H1 (cell line): Measurements from ENCODE around the gene MED6. TPM values are rescaled to one million over a fixed set of nuclear protein-coding genes. Genes with fewer than 3 reads are reported as not detected.

Experiments
- CTCF ChIA-PET: fragments of 300-600 bp; sonication (Branson Sonifier 250); formaldehyde crosslinking; loops from one replicate; lab custom pipeline; 2021; ENCODE audit not compliant: partially characterized antibody; lab: Charles Lee
- POLR2A ChIA-PET: fragments of 300-600 bp; sonication (Branson Sonifier 250); formaldehyde crosslinking; loops from one replicate; lab custom pipeline; 2021; ENCODE audit warnings: inconsistent platforms; ENCODE audit not compliant: partially characterized antibody; lab: Charles Lee
- DNase-seq, 2 experiments: peaks; one replicate each; pipeline versions ENCODE4 v3.0.0 to v3.0.0-alpha.2; 2010 to 2022; ENCODE audit warnings: low spot score in 2 of 2, low read depth in 1 of 2, mixed read lengths in 1 of 2
- FAIRE-seq: peaks from 2 replicates; lab custom pipeline; 2011; peaks lifted over from hg19 to GRCh38; lab: Jason Lieb, UNC
- H2AFZ ChIP-seq: 2 replicates; pipeline ENCODE4 v1.8.1; 2012; ENCODE audit warnings: low read length, inconsistent platforms
- H2AK5ac ChIP-seq: 2 replicates; pipeline ENCODE4 v1.6.1; 2013; ENCODE audit warnings: low read depth, low read length
- H2BK120ac ChIP-seq: replicated peaks from 2 replicates; pipeline ENCODE3; 2013; ENCODE audit warnings: low read depth, low read length, inconsistent platforms
- H2BK12ac ChIP-seq: 2 replicates; pipeline ENCODE4 v1.6.1; 2013; ENCODE audit warnings: low read depth, low read length
- H2BK15ac ChIP-seq: 2 replicates; pipeline ENCODE4 v1.6.1; 2013; ENCODE audit warnings: low read length
- H2BK20ac ChIP-seq: 2 replicates; pipeline ENCODE4 v1.6.1; 2013; ENCODE audit warnings: low read length
- H2BK5ac ChIP-seq: 2 replicates; pipeline ENCODE4 v1.6.1; 2013; ENCODE audit warnings: low read depth, low read length
- H3K14ac ChIP-seq: 2 replicates; pipeline ENCODE4 v1.6.1; 2013; ENCODE audit warnings: inconsistent platforms; ENCODE audit not compliant: insufficient read length
- H3K18ac ChIP-seq: 2 replicates; pipeline ENCODE4 v1.6.1; 2013; ENCODE audit warnings: low read length; ENCODE audit errors: extremely low read depth
- H3K23ac ChIP-seq: 2 replicates; pipeline ENCODE4 v1.6.1; 2013; ENCODE audit warnings: inconsistent platforms; ENCODE audit not compliant: insufficient read length
- H3K23me2 ChIP-seq: 2 replicates; pipeline ENCODE4 v1.6.1; 2013; ENCODE audit warnings: low read depth, low read length
- H3K27ac ChIP-seq: 2 replicates; pipeline ENCODE4 v1.6.1; 2011; ENCODE audit warnings: low read depth, low read length, inconsistent platforms
- H3K27me3 ChIP-seq, 4 experiments: replicated peaks in 1 of 4; 1 replicate in 1 of 4; 2 replicates in 3 of 4; pipeline versions ENCODE4 v1.6.1 to v1.8.1; 2011 to 2013; ENCODE audit warnings: low read length in 3 of 4, mild to moderate bottlenecking in 3 of 4, inconsistent platforms in 2 of 4, mixed read lengths in 2 of 4, moderate library complexity in 1 of 4; ENCODE audit not compliant: control insufficient read depth in 3 of 4, insufficient read depth in 3 of 4; ENCODE audit errors: extremely low read depth in 1 of 4
- H3K36me3 ChIP-seq, 4 experiments: 2 replicates each; pipeline versions ENCODE4 v1.6.1 to v1.8.1; 2011 to 2013; ENCODE audit warnings: mild to moderate bottlenecking in 4 of 4, low read length in 3 of 4, moderate library complexity in 2 of 4, control low read depth in 1 of 4, inconsistent platforms in 1 of 4; ENCODE audit not compliant: insufficient read depth in 4 of 4, control insufficient read depth in 2 of 4
- H3K4ac ChIP-seq: replicated peaks from 2 replicates; pipeline ENCODE3; 2013; ENCODE audit warnings: low read length, low read depth, mixed read lengths, inconsistent platforms; ENCODE audit not compliant: insufficient read length
- H3K4me1 ChIP-seq, 4 experiments: replicated peaks in 1 of 4; 1 replicate in 1 of 4; 2 replicates in 3 of 4; pipeline versions ENCODE4 v1.6.1 to v1.8.1; 2011 to 2013; ENCODE audit warnings: low read length in 3 of 4, inconsistent platforms in 2 of 4, mixed read lengths in 1 of 4; ENCODE audit not compliant: insufficient read depth in 4 of 4, control insufficient read depth in 3 of 4
- H3K4me2 ChIP-seq, 2 experiments: 2 replicates each; pipeline versions ENCODE4 v1.6.1 to v1.8.1; 2011 to 2013; ENCODE audit warnings: low read depth in 2 of 2, low read length in 2 of 2, control low read depth in 1 of 2, inconsistent platforms in 1 of 2, mild to moderate bottlenecking in 1 of 2; ENCODE audit not compliant: insufficient read depth in 1 of 2
- H3K4me3 ChIP-seq, 4 experiments: fragments of 200-600, 300-600 bp in 1 of 4; sonication (generic), shearing (Covaris generic), sonication (Bioruptor Twin) in 1 of 4; 2 replicates each; pipeline versions ENCODE4 v1.5.1 to v1.8.1; 2011 to 2016; ENCODE audit warnings: low read length in 4 of 4, low read depth in 3 of 4, control low read depth in 2 of 4, inconsistent platforms in 2 of 4, mild to moderate bottlenecking in 2 of 4, mixed read lengths in 1 of 4, moderate library complexity in 1 of 4; ENCODE audit not compliant: insufficient read depth in 2 of 4; ENCODE audit errors: extremely low read depth in 1 of 4
- H3K56ac ChIP-seq: replicated peaks from 2 replicates; pipeline ENCODE3; 2013; ENCODE audit warnings: low read depth, mild to moderate bottlenecking, mixed read lengths, low read length, inconsistent platforms; ENCODE audit not compliant: insufficient read length
- H3K79me1 ChIP-seq: 2 replicates; pipeline ENCODE4 v1.6.1; 2013; ENCODE audit warnings: low read depth, low read length, control low read depth
- H3K79me2 ChIP-seq, 2 experiments: 2 replicates each; pipeline versions ENCODE4 v1.6.1 to v1.8.1; 2012 to 2013; ENCODE audit warnings: low read length in 2 of 2, mild to moderate bottlenecking in 2 of 2, inconsistent platforms in 1 of 2; ENCODE audit not compliant: insufficient read depth in 2 of 2, control insufficient read depth in 1 of 2
- H3K9ac ChIP-seq, 4 experiments: replicated peaks in 1 of 4; 1 replicate in 1 of 4; 2 replicates in 3 of 4; pipeline versions ENCODE4 v1.6.1 to v1.8.1; 2011 to 2013; ENCODE audit warnings: low read depth in 3 of 4, low read length in 3 of 4, control low read depth in 2 of 4, mild to moderate bottlenecking in 2 of 4, moderate library complexity in 2 of 4, inconsistent platforms in 1 of 4; ENCODE audit errors: extremely low read depth in 1 of 4
- H3K9me3 ChIP-seq, 2 experiments: 2 replicates each; pipeline versions ENCODE4 v1.6.1 to v1.8.1; 2012 to 2013; ENCODE audit warnings: mild to moderate bottlenecking in 2 of 2, moderate library complexity in 2 of 2, control low read depth in 1 of 2, inconsistent platforms in 1 of 2, low read depth in 1 of 2, low read length in 1 of 2, mixed read lengths in 1 of 2; ENCODE audit not compliant: insufficient read depth in 2 of 2
- H4K20me1 ChIP-seq, 2 experiments: replicated peaks in 1 of 2; 2 replicates each; pipeline versions ENCODE3 to v1.8.1; 2011 to 2013; ENCODE audit warnings: inconsistent platforms in 2 of 2, low read length in 2 of 2, mild to moderate bottlenecking in 1 of 2; ENCODE audit not compliant: insufficient read depth in 2 of 2, control insufficient read depth in 1 of 2
- H4K5ac ChIP-seq: 2 replicates; pipeline ENCODE4 v1.6.1; 2013; ENCODE audit warnings: low read length, low read depth, mixed read lengths, inconsistent platforms; ENCODE audit not compliant: insufficient read length
- H4K8ac ChIP-seq: 2 replicates; pipeline ENCODE4 v1.8.0; 2013; ENCODE audit warnings: mild to moderate bottlenecking, moderate library complexity, low read length, inconsistent platforms; ENCODE audit not compliant: insufficient read depth; ENCODE audit errors: extremely low read depth
- H4K91ac ChIP-seq: replicated peaks from 2 replicates; pipeline ENCODE3; 2013; ENCODE audit warnings: low read length, mixed read lengths, inconsistent platforms; ENCODE audit not compliant: insufficient read length
- BACH1 ChIP-seq: IDR thresholded peaks from 2 replicates; pipeline ENCODE4 v1.6.1; 2012; ENCODE audit warnings: low read length, improper control_type of control experiment
- CBX8 ChIP-seq: fragments of 300-800, 300-1000 bp; sonication (generic); IDR thresholded peaks from 2 replicates; pipeline ENCODE4 v1.7.1; 2016; ENCODE audit warnings: low read depth, low read length, borderline replicate concordance
- CTBP2 ChIP-seq: IDR thresholded peaks from 2 replicates; pipeline ENCODE4 v1.7.0; 2011; ENCODE audit warnings: borderline replicate concordance, mild to moderate bottlenecking, moderate library complexity, mixed read lengths, low read length; ENCODE audit not compliant: insufficient read depth, insufficient read length
- EP300 ChIP-seq, 2 experiments: IDR thresholded peaks; 1 replicate in 1 of 2; 2 replicates in 1 of 2; pipeline ENCODE4 v1.6.1; 2011 to 2012; ENCODE audit warnings: low read depth in 2 of 2, low read length in 2 of 2, mild to moderate bottlenecking in 2 of 2, borderline replicate concordance in 1 of 2, inconsistent platforms in 1 of 2, moderate library complexity in 1 of 2
- KDM1A ChIP-seq: fragments of 200-600, 300-600 bp; sonication (generic); IDR thresholded peaks from 2 replicates; pipeline ENCODE4 v1.7.1; 2016; ENCODE audit warnings: mild to moderate bottlenecking, low read length, borderline replicate concordance
- MAFK ChIP-seq: IDR thresholded peaks from 2 replicates; pipeline ENCODE4 v1.6.1; 2012; ENCODE audit warnings: low read depth, mild to moderate bottlenecking, improper control_type of control experiment, low read length
- SP2 ChIP-seq: IDR thresholded peaks from 2 replicates; pipeline ENCODE4 v1.6.1; 2012; ENCODE audit warnings: mild to moderate bottlenecking, low read length, inconsistent platforms
- WGBS, 2 experiments: shearing (Covaris generic) in 1 of 2; methylation state at CpG; one replicate each; pipeline versions ENCODE4 v1.1.6 to v1.1.7; 2013 to 2015; ENCODE audit warnings: low lambda C conversion rate in 2 of 2, mixed read lengths in 2 of 2, inconsistent platforms in 1 of 2, low coverage in 1 of 2, missing lambda C conversion rate in 1 of 2; ENCODE audit not compliant: insufficient replicate concordance in 2 of 2, insufficient coverage in 1 of 2, insufficient read length in 1 of 2; ENCODE audit errors: extremely low coverage in 1 of 2, missing lambda C conversion rate in 1 of 2; 5-methylcytosine and 5-hydroxymethylcytosine counted together
- polyA plus RNA-seq, 7 experiments: library from polyadenylated mRNA; depleted of rRNA in 3 of 7; stranded (reverse) in 5 of 7; unstranded in 2 of 7; fragments of >200 nt in 5 of 7; fragments of 200-250 nt in 2 of 7; gene quantifications; 1 replicate in 5 of 7; 2 replicates in 1 of 7; 4 replicates in 1 of 7; pipeline versions ENCODE4 v1.2.1 to v1.2.3, GENCODE V29; 2011 to 2013; ENCODE audit warnings: missing spikeins in 2 of 7, mixed read lengths in 2 of 7
- total RNA-seq: library from RNA; stranded (reverse); fragmentation: NEBNext Ultra II Directional; extraction: Animal tissue kit (Norgen Biotek cat#: 25700); gene quantifications from 2 replicates; pipeline ENCODE4 v1.2.1, GENCODE V29; 2021

The MED6 gene
- total and polyA plus RNA-seq, 2 of the 8 experiments (the other 6 are each of a cell fraction or from before 2014, with no cell fraction given): 33.1 to 39.7 TPM

- H2BK15ac ChIP-seq: no peak overlapping the region
- no peaks in the 10 kb centered on the region for H3K79me1 ChIP-seq
- no peak overlapping the region for H4K91ac ChIP-seq
- H3K14ac ChIP-seq: no peak overlapping the region
- H4K8ac ChIP-seq: no peak overlapping the region
- CTCF ChIA-PET: interaction anchor here (12.5 kb wide), 1 partner anchor 95 kb away, joined by 154 read pairs; no protein-coding TSS in a partner anchor
- H3K27me3 ChIP-seq: no peaks in the 10 kb centered on the region
- no peak overlapping the region for H2BK120ac ChIP-seq
- no peak overlapping the region for H3K9ac ChIP-seq
- DNase-seq (no peak), FAIRE-seq (no peak)
- no peak overlapping the region for H2BK20ac ChIP-seq
- H3K4ac ChIP-seq: no peak overlapping the region
- no peaks in the 10 kb centered on the region for H3K9me3 ChIP-seq
- no peak overlapping the region for H3K18ac ChIP-seq
- H2BK5ac ChIP-seq: no peak overlapping the region
- 88% methylated on average over 2 of the region's 2 CpGs; no CpG with 5 or more reads in 1 of the 2 experiments for WGBS, 2 experiments
- no peaks in the 10 kb centered on the region for H3K23me2 ChIP-seq
- H2AK5ac ChIP-seq: no peak overlapping the region
- TF ChIP-seq CBX8: no peak
- no peak for TF ChIP-seq SP2
- TF ChIP-seq MAFK: no peak
- TF ChIP-seq EP300 (IDR thresholded peaks at IDR 0.05; ENCODE audit: borderline replicate concordance in 1 of 2, low read depth in 2 of 2, low read length in 2 of 2): no peak
- no peak for TF ChIP-seq BACH1
- no peak for TF ChIP-seq KDM1A
- TF ChIP-seq CTBP2: no peak
- H3K23ac ChIP-seq: no peak overlapping the region
- no peak overlapping the region for H3K27ac ChIP-seq
- no peak overlapping the region for H3K4me2 ChIP-seq
- POLR2A ChIA-PET: no interaction called here
- no peak overlapping the region for H3K4me3 ChIP-seq
- no peak overlapping the region for H4K5ac ChIP-seq
- H3K56ac ChIP-seq: no peak overlapping the region
- H3K4me1 ChIP-seq: no peaks in the 10 kb centered on the region
- no peaks in the 10 kb centered on the region for H4K20me1 ChIP-seq
- no peak overlapping the region for H2AFZ ChIP-seq
- H3K79me2 ChIP-seq: no peaks in the 10 kb centered on the region
- no peak overlapping the region for H2BK12ac ChIP-seq
- H3K36me3 ChIP-seq: no peaks in the 10 kb centered on the region
Measured at GRCh38 chr14:70618314-70618713, 17.9 kb upstream of the MED6 start.
